Measurements from ENCODE around the gene INO80.

The INO80 gene

GRCh38 chr15:40941068-40941527, 175.0 kb downstream of the INO80 start:
- Histone ChIP-seq H3K36me3 (ENCODE audit: insufficient read depth, low read length) (no peaks in the 10 kb centered on the region), H3K9ac (ENCODE audit: low read depth, low read length) (peak overlapping the region; percentile 77), H3K9me3 (ENCODE audit: control insufficient read depth, insufficient read depth, low read length) (no peaks in the 10 kb centered on the region), H3K4me1 (ENCODE audit: insufficient read depth, low read length) (peaks cover 8% of the 10 kb centered on the region; the same call in 1 of the 2 replicates)

GRCh38 chr15:40940296-40940801, 175.7 kb downstream of the INO80 start:
- Histone ChIP-seq H3K9me3 (ENCODE audit: control insufficient read depth, insufficient read depth, low read length) (no peaks in the 10 kb centered on the region), H3K4me1 (ENCODE audit: insufficient read depth, low read length) (peaks cover 8% of the 10 kb centered on the region; the same call in 1 of the 2 replicates), H3K36me3 (ENCODE audit: insufficient read depth, low read length) (no peaks in the 10 kb centered on the region), H3K9ac (ENCODE audit: low read depth, low read length) (no peak overlapping the region)

GRCh38 chr15:40938536-40938870, 177.6 kb downstream of the INO80 start:
- Histone ChIP-seq H3K4me1 (ENCODE audit: insufficient read depth, low read length) (peaks cover 8% of the 10 kb centered on the region; the same call in 1 of the 2 replicates), H3K9ac (ENCODE audit: low read depth, low read length) (no peak overlapping the region), H3K9me3 (ENCODE audit: control insufficient read depth, insufficient read depth, low read length) (no peaks in the 10 kb centered on the region), H3K36me3 (ENCODE audit: insufficient read depth, low read length) (no peaks in the 10 kb centered on the region)

GRCh38 chr15:40937762-40938535, 178.1 kb downstream of the INO80 start:
- Histone ChIP-seq H3K4me1 (ENCODE audit: insufficient read depth, low read length) (peaks cover 8% of the 10 kb centered on the region; the same call in 1 of the 2 replicates), H3K9me3 (ENCODE audit: control insufficient read depth, insufficient read depth, low read length) (no peaks in the 10 kb centered on the region), H3K36me3 (ENCODE audit: insufficient read depth, low read length) (no peaks in the 10 kb centered on the region), H3K9ac (ENCODE audit: low read depth, low read length) (no peak overlapping the region)

GRCh38 chr15:40936709-40937666, 179.1 kb downstream of the INO80 start:
- H3K9ac ChIP-seq (ENCODE audit: low read depth, low read length): no peak overlapping the region
- H3K4me1 ChIP-seq (ENCODE audit: insufficient read depth, low read length): peaks cover 8% of the 10 kb centered on the region; the same call in 1 of the 2 replicates
- no peaks in the 10 kb centered on the region for H3K9me3 ChIP-seq (ENCODE audit: control insufficient read depth, insufficient read depth, low read length)
- H3K36me3 ChIP-seq (ENCODE audit: insufficient read depth, low read length): no peaks in the 10 kb centered on the region

- H3K9ac ChIP-seq (ENCODE audit: low read depth, low read length): no peak overlapping the region
Observed at GRCh38 chr15:40936234-40936708, 179.8 kb downstream of the INO80 start.

GRCh38 chr15:40934457-40934856, 181.6 kb downstream of the INO80 start:
- H3K36me3 ChIP-seq (ENCODE audit: insufficient read depth, low read length): no peaks in the 10 kb centered on the region
- H3K9ac ChIP-seq (ENCODE audit: low read depth, low read length): no peak overlapping the region
- H3K9me3 ChIP-seq (ENCODE audit: control insufficient read depth, insufficient read depth, low read length): no peaks in the 10 kb centered on the region
- H3K4me1 ChIP-seq (ENCODE audit: insufficient read depth, low read length): no peaks in the 10 kb centered on the region; the same call in 1 of the 2 replicates

More at GRCh38 chr15:40936234-40936708, 179.8 kb downstream of the INO80 start:
- Histone ChIP-seq H3K4me1 (ENCODE audit: insufficient read depth, low read length) (peaks cover 8% of the 10 kb centered on the region; the same call in 1 of the 2 replicates), H3K9me3 (ENCODE audit: control insufficient read depth, insufficient read depth, low read length) (no peaks in the 10 kb centered on the region), H3K36me3 (ENCODE audit: insufficient read depth, low read length) (no peaks in the 10 kb centered on the region)

- no peaks in the 10 kb centered on the region for H3K9me3 ChIP-seq (ENCODE audit: control insufficient read depth, insufficient read depth, low read length)
- H3K36me3 ChIP-seq (ENCODE audit: insufficient read depth, low read length): no peaks in the 10 kb centered on the region
- H3K4me1 ChIP-seq (ENCODE audit: insufficient read depth, low read length): no peaks in the 10 kb centered on the region; the same call in 1 of the 2 replicates
- no peak overlapping the region for H3K9ac ChIP-seq (ENCODE audit: low read depth, low read length)
Observed at GRCh38 chr15:40933517-40933902, 182.6 kb downstream of the INO80 start.

- no peaks in the 10 kb centered on the region for H3K36me3 ChIP-seq (ENCODE audit: insufficient read depth, low read length)
- H3K9me3 ChIP-seq (ENCODE audit: control insufficient read depth, insufficient read depth, low read length): no peaks in the 10 kb centered on the region
- H3K4me1 ChIP-seq (ENCODE audit: insufficient read depth, low read length): no peaks in the 10 kb centered on the region; the same call in 1 of the 2 replicates
- H3K9ac ChIP-seq (ENCODE audit: low read depth, low read length): no peak overlapping the region
Observed at GRCh38 chr15:40932649-40933516, 183.2 kb downstream of the INO80 start.

- H3K9me3 ChIP-seq (ENCODE audit: control insufficient read depth, insufficient read depth, low read length): no peaks in the 10 kb centered on the region
- H3K36me3 ChIP-seq (ENCODE audit: insufficient read depth, low read length): no peaks in the 10 kb centered on the region
- H3K9ac ChIP-seq (ENCODE audit: low read depth, low read length): no peak overlapping the region
- H3K4me1 ChIP-seq (ENCODE audit: insufficient read depth, low read length): peaks cover 2% of the 10 kb centered on the region; the same call in 1 of the 2 replicates
Observed at GRCh38 chr15:40932156-40932555, 183.9 kb downstream of the INO80 start.

GRCh38 chr15:40931300-40932142, 184.6 kb downstream of the INO80 start:
- Histone ChIP-seq H3K4me1 (ENCODE audit: insufficient read depth, low read length) (peaks cover 8% of the 10 kb centered on the region; the same call in 1 of the 2 replicates), H3K9me3 (ENCODE audit: control insufficient read depth, insufficient read depth, low read length) (no peaks in the 10 kb centered on the region), H3K36me3 (ENCODE audit: insufficient read depth, low read length) (no peaks in the 10 kb centered on the region), H3K9ac (ENCODE audit: low read depth, low read length) (no peak overlapping the region)

GRCh38 chr15:40930430-40931299, 185.4 kb downstream of the INO80 start:
- H3K36me3 ChIP-seq (ENCODE audit: insufficient read depth, low read length): no peaks in the 10 kb centered on the region
- H3K4me1 ChIP-seq (ENCODE audit: insufficient read depth, low read length): peaks cover 8% of the 10 kb centered on the region; the same call in 1 of the 2 replicates
- H3K9ac ChIP-seq (ENCODE audit: low read depth, low read length): peak overlapping the region; percentile 59; the same call in 1 of the 2 replicates
- no peaks in the 10 kb centered on the region for H3K9me3 ChIP-seq (ENCODE audit: control insufficient read depth, insufficient read depth, low read length)

Data from ES-I3 (cell line).